ENCODE measurements around the gene PNKD.

The PNKD gene

GRCh38 chr2:218354045-218354444 lies 83.7 kb downstream of the PNKD start:
- DNase-seq (ENCODE audit: insufficient read length, low spot score) (no peak), FAIRE-seq (no peak)
- TF ChIP-seq, protein P1, sequence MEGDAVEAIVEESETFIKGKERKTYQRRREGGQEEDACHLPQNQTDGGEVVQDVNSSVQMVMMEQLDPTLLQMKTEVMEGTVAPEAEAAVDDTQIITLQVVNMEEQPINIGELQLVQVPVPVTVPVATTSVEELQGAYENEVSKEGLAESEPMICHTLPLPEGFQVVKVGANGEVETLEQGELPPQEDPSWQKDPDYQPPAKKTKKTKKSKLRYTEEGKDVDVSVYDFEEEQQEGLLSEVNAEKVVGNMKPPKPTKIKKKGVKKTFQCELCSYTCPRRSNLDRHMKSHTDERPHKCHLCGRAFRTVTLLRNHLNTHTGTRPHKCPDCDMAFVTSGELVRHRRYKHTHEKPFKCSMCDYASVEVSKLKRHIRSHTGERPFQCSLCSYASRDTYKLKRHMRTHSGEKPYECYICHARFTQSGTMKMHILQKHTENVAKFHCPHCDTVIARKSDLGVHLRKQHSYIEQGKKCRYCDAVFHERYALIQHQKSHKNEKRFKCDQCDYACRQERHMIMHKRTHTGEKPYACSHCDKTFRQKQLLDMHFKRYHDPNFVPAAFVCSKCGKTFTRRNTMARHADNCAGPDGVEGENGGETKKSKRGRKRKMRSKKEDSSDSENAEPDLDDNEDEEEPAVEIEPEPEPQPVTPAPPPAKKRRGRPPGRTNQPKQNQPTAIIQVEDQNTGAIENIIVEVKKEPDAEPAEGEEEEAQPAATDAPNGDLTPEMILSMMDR (IDR thresholded peaks at IDR 0.05; ENCODE audit: insufficient read depth, missing control alignments), result no peak

DNA sequence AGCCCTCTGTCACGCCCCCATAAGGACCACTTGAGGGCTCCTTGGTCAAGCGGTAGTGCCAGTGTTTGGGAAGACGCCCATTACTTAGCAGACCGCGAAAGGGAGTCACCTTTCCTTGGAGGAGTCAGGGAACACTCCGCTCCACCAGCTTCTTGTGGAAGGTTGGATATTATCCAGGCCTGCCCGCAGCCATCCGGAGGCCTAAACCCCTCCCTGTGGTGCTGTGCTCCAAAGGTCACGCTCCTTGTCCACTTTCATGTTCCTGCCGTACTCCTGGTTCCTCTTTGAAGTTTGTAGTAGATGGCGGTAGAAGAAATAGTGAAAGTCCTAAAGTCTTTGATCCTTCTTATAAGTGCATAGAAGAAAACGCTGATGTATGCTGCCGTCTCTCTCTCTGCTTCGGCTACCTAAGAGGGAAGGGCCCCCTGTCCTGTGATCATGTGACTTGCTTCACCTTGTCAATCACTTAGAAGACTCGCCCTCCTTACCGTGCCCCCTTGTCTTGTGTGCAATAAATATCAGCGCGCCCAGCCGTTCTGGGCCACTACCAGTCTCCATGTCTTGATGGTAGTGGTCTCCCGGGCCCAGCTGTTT lies 84.6 kb downstream of the PNKD start:
- DNase-seq (ENCODE audit: insufficient read length, low spot score) (no peak), FAIRE-seq (no peak)
- TF ChIP-seq, protein P1 (IDR thresholded peaks at IDR 0.05; ENCODE audit: insufficient read depth, missing control alignments), result no peak

DNA sequence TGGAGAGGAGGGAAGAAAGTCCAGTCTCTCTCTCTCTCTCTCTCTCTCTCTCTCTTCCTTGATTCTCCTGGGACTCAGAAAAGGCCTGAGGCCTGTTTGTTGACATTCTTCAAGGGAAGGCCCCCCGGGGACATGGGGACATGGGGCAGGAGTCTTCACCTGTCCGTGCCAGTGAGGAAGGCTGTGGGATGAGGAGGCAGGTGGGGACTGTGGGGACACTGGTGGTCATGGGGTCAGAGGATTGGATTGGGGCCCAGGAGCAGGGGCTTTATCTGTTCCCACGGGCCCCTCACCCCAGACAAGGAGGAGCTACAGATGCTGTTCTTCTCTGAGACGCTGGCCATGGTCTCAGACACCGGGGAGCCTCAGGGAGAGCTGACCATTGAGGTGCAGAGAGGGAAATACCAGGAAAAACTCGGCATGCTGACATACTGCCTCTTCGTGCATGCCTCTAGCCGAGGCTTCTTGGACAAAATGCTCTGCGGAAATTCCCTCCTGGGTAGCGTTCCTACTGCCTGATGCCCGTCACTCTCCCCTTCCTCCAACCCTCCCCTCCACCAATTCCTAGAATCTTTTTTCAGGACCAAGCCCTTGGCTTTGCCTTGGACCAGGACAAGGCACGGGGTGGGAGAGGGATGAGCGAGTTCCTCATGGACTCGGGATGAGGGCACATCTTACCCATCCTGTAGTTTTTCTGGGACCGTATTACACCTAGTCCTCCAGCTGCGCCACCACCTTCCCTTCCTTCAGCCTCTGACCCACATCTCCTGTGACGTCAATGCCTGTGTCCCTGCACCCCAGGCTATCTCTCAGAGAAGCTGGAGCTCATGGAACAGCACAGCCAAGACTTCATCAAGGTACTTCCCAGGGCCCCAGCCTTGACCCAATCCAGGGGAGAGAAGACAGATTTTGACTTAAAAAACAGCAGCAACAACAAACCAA lies 87.2 kb downstream of the PNKD start:
- no peak for FAIRE-seq
- DNase-seq (ENCODE audit: insufficient read length, low spot score), result no peak
- TF ChIP-seq, protein P1 (IDR thresholded peaks at IDR 0.05; ENCODE audit: insufficient read depth, missing control alignments), result no peak

DNA sequence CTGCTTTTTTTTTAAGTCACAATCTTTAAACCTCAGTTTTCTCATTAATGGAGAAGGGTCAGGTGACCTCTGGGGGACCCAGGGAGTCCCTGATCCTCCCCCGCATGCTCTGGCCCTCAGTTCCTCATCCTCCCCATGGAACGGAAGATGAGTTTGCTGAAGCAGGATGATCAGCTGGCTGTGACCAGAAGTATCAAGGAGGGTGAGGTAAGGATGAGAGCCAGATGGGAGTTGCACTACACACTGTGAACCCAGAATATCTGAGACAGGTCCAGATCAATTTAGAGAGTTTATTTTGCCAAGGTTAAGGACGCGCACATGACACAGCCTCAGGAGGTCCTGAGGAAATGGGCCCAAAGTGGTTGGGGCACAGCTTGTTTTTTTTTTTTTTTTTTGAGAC lies 90.1 kb downstream of the PNKD start:
- DNase-seq (ENCODE audit: insufficient read length, low spot score), result no peak
- no peak for FAIRE-seq
- TF ChIP-seq, protein P1 (IDR thresholded peaks at IDR 0.05; ENCODE audit: insufficient read depth, missing control alignments), result no peak

DNA sequence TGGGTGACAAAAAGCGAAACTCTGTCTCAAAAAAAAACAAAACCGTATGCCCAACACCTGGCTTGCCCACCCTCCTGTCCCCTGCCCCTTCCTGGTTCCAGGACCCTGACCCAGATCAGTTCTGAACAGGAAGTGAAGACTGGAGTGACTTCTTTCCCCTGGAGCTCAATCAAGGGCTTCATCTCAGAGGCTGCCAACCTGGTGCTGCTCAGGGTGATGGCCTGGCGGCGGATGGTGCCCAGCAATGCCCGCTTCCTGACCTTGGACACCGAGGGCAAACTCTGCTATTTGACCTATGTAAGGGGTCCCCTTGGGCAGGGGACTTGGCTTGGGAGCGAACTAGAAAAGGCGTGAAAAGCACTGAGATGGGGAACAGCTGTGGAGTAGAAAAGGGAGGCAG lies 92.3 kb downstream of the PNKD start:
- DNase-seq (ENCODE audit: insufficient read length, low spot score), result no peak
- FAIRE-seq, result no peak
- TF ChIP-seq, protein P1 (IDR thresholded peaks at IDR 0.05; ENCODE audit: insufficient read depth, missing control alignments), result no peak

DNA sequence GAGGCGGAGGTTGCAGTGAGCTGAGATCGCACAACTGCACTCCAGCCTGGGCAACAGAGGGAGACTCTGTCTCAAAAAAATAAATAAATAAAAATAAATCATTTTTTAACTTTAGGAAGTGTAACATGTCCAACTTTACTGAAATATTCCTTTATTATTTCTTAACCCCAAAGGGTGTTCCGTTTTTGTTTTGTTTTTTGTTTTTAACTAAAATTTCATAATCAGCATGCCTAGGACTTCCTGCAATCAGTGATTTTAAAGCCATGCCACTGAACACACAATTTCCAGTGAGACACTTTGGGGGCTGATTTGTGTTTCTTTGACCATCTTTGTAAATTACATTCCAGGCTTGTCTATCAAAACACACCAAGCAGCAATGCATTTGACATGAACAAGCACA lies 93.4 kb downstream of the PNKD start:
- no peak for FAIRE-seq
- TF ChIP-seq, protein P1 (IDR thresholded peaks at IDR 0.05; ENCODE audit: insufficient read depth, missing control alignments), result no peak
- peak; percentile 4 for DNase-seq (ENCODE audit: insufficient read length, low spot score)

- no peak for FAIRE-seq
- TF ChIP-seq, protein P1 (IDR thresholded peaks at IDR 0.05; ENCODE audit: insufficient read depth, missing control alignments), result no peak
- DNase-seq (ENCODE audit: insufficient read length, low spot score), result peak; percentile 13
Measured at GRCh38 chr2:218364196-218364595, 93.9 kb downstream of the PNKD start.
